Activated naive CD4-positive, alpha-beta T cell treated with anti-CD3 and anti-CD28 coated beads, Interleukin-2, amount 50 U/mL, for 24 hours (primary cell): ENCODE measurements around the gene ZNF354B.
A peak's percentile ranks its signal among the peaks of the same experiment; 100 is the strongest.
"Not testable (repeated sequence)": the region's sequence is repeated elsewhere in the genome, so short reads cannot be mapped to it uniquely, and the experiment has no call there.

Source experiments
- H3K27ac Mint-ChIP-seq: one replicate; pipeline ENCODE4 v1.8.0; 2021; ENCODE audit warnings: mild to moderate bottlenecking, mixed read lengths
- H3K27me3 Mint-ChIP-seq: one replicate; pipeline ENCODE4 v1.8.0; 2021; ENCODE audit warnings: mixed read lengths
- H3K36me3 Mint-ChIP-seq: one replicate; pipeline ENCODE4 v1.8.0; 2021; ENCODE audit warnings: mixed read lengths
- H3K4me1 Mint-ChIP-seq: one replicate; pipeline ENCODE4 v1.8.0; 2021; ENCODE audit warnings: mixed read lengths
- H3K4me3 Mint-ChIP-seq: one replicate; pipeline ENCODE4 v1.8.0; 2021; ENCODE audit warnings: mild to moderate bottlenecking, mixed read lengths
- H3K9me3 Mint-ChIP-seq: one replicate; pipeline ENCODE4 v1.8.0; 2021; ENCODE audit warnings: mixed read lengths

The ZNF354B gene

GRCh38 chr5:178860615-178861014 is 862 bp downstream of the ZNF354B start:
- H3K27ac Mint-ChIP-seq, H3K4me3 Mint-ChIP-seq, H3K9me3 Mint-ChIP-seq, H3K27me3 Mint-ChIP-seq: not testable (repeated sequence)
- H3K4me1 Mint-ChIP-seq = peaks cover 24% of the 10 kb centered on the region
- peaks cover 21% of the 10 kb centered on the region for H3K36me3 Mint-ChIP-seq

DNA sequence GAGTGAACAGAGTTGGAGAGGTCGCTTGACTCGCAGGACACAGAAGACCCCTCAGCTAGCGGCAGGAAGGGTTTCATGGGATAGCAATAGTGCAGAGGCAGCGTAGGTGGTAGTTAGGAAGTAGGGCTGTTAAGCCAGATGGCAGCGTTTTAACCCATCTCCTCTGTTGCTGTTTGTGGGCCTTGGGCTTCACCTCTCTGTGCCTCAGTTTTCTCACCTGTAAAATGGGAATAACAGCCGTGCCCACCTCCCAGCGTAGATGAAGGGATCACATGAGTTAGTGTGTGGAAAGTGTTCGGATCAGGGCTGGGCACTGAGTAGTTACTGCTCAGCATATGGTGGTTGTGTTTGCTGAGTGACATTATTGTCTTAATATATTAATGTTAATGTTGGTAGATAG is 1.9 kb downstream of the ZNF354B start:
- H3K9me3 Mint-ChIP-seq = no peaks in the 10 kb centered on the region
- peaks cover 24% of the 10 kb centered on the region for H3K4me1 Mint-ChIP-seq
- H3K36me3 Mint-ChIP-seq = peaks cover 30% of the 10 kb centered on the region
- H3K27me3 Mint-ChIP-seq = no peaks in the 10 kb centered on the region
- H3K4me3 Mint-ChIP-seq = peak overlapping the region; percentile 79
- peak overlapping the region; percentile 8 for H3K27ac Mint-ChIP-seq

- no peak overlapping the region for H3K4me3 Mint-ChIP-seq
- peaks cover 19% of the 10 kb centered on the region for H3K9me3 Mint-ChIP-seq
- H3K27me3 Mint-ChIP-seq = no peaks in the 10 kb centered on the region
- H3K4me1 Mint-ChIP-seq = peaks cover 10% of the 10 kb centered on the region
- no peak overlapping the region for H3K27ac Mint-ChIP-seq
- H3K36me3 Mint-ChIP-seq = peaks cover 67% of the 10 kb centered on the region
Observed at GRCh38 chr5:178866946-178867345, 7.2 kb downstream of the ZNF354B start.

GRCh38 chr5:178869577-178869976 is 9.8 kb downstream of the ZNF354B start:
- Mint-ChIP-seq H3K4me3 (no peak overlapping the region), H3K4me1 (peaks cover 11% of the 10 kb centered on the region), H3K27ac (no peak overlapping the region), H3K27me3 (no peaks in the 10 kb centered on the region), H3K36me3 (peaks cover 82% of the 10 kb centered on the region), H3K9me3 (peaks cover 33% of the 10 kb centered on the region)

DNA sequence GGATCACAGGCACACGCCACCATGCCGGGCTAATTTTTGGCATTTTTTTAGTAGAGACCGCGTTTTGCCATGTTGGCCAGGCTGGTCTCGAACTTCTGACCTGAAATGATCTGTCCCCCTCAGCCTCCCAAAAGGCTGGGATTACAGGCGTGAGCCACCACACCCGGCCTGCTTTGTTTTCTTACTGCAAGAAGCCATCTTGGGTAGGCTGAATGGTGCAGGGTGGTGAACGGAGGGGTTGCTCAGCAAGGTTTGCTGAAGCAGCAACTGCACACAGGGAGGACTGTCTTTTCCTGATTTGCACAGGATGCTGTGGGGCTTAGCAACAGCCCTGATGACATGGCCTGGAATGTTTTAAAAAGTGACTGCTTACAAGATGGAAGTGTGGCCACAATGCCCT is 10.7 kb downstream of the ZNF354B start:
- peaks cover 38% of the 10 kb centered on the region for H3K9me3 Mint-ChIP-seq

DNA sequence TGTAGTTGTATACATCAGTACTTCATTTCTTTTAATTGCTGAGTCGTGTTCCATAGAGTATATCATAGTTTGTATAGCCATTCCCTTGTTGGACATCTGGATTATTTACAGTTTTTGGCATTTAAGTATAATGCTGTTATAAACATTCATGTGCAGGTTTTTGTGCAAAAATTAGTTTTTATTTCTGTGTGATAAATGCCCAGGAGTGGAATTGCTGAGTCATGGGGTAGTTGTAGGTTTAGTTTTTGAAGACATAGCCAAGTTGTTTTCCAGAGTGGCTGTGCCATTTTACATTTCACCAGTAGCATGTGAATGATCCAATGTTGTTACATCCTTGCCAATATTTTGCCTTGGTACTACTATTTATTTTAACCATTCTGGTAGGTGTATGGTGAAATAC is 12.5 kb downstream of the ZNF354B start:
- peaks cover 84% of the 10 kb centered on the region for H3K36me3 Mint-ChIP-seq
- peaks cover 41% of the 10 kb centered on the region for H3K9me3 Mint-ChIP-seq
- no peak overlapping the region for H3K4me3 Mint-ChIP-seq
- peaks cover 11% of the 10 kb centered on the region for H3K4me1 Mint-ChIP-seq
- no peaks in the 10 kb centered on the region for H3K27me3 Mint-ChIP-seq
- peak overlapping the region; percentile 60 for H3K27ac Mint-ChIP-seq

More for the DNA sequence above, 10.7 kb downstream of the ZNF354B start:
- no peak overlapping the region for H3K27ac Mint-ChIP-seq
- peaks cover 86% of the 10 kb centered on the region for H3K36me3 Mint-ChIP-seq
- H3K4me1 Mint-ChIP-seq = peaks cover 11% of the 10 kb centered on the region
- no peaks in the 10 kb centered on the region for H3K27me3 Mint-ChIP-seq
- no peak overlapping the region for H3K4me3 Mint-ChIP-seq

DNA sequence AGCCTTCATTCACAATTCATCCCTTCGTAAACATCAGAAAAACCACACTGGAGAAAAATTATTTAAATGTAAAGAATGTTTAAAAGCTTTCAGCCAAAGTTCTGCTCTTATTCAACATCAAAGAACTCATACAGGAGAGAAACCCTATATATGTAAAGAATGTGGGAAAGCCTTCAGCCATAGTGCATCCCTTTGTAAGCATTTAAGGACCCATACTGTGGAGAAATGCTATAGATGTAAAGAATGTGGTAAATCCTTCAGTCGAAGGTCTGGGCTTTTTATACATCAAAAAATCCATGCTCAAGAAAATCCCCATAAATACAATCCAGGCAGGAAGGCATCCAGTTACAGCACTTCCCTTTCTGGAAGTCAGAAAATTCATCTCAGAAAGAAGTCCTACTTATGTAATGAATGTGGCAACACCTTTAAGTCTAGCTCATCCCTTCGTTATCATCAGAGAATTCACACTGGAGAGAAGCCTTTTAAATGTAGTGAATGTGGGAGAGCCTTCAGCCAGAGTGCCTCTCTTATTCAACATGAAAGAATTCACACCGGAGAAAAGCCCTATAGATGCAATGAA is 23.5 kb downstream of the ZNF354B start:
- not testable (repeated sequence) for H3K27ac Mint-ChIP-seq, H3K27me3 Mint-ChIP-seq, H3K4me3 Mint-ChIP-seq, H3K4me1 Mint-ChIP-seq
- Mint-ChIP-seq H3K9me3 (peaks cover 39% of the 10 kb centered on the region), H3K36me3 (peaks cover 68% of the 10 kb centered on the region)

DNA sequence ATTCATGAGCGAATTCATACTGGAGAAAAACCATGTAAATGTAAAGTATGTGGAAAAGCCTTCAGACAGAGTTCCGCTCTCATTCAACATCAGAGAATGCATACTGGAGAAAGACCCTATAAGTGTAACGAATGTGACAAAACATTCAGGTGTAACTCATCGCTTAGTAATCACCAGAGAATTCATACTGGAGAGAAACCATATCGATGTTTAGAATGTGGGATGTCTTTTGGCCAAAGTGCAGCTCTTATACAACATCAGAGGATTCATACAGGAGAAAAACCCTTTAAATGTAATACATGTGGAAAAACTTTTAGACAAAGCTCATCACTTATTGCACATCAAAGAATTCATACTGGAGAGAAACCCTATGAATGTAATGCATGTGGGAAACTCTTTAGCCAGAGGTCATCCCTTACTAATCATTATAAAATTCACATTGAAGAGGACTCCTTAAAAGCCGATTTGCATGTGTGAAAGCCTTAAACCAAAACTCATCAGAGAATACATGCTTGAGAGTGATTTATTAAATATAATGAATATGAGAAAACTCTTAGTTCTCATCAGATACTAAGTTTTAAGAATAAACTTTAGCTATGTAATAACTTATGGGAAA is 24.2 kb downstream of the ZNF354B start:
- H3K36me3 Mint-ChIP-seq = peaks cover 71% of the 10 kb centered on the region
- H3K4me3 Mint-ChIP-seq = no peak overlapping the region
- no peaks in the 10 kb centered on the region for H3K27me3 Mint-ChIP-seq
- no peaks in the 10 kb centered on the region for H3K4me1 Mint-ChIP-seq
- H3K27ac Mint-ChIP-seq = no peak overlapping the region
- H3K9me3 Mint-ChIP-seq = peaks cover 43% of the 10 kb centered on the region

DNA sequence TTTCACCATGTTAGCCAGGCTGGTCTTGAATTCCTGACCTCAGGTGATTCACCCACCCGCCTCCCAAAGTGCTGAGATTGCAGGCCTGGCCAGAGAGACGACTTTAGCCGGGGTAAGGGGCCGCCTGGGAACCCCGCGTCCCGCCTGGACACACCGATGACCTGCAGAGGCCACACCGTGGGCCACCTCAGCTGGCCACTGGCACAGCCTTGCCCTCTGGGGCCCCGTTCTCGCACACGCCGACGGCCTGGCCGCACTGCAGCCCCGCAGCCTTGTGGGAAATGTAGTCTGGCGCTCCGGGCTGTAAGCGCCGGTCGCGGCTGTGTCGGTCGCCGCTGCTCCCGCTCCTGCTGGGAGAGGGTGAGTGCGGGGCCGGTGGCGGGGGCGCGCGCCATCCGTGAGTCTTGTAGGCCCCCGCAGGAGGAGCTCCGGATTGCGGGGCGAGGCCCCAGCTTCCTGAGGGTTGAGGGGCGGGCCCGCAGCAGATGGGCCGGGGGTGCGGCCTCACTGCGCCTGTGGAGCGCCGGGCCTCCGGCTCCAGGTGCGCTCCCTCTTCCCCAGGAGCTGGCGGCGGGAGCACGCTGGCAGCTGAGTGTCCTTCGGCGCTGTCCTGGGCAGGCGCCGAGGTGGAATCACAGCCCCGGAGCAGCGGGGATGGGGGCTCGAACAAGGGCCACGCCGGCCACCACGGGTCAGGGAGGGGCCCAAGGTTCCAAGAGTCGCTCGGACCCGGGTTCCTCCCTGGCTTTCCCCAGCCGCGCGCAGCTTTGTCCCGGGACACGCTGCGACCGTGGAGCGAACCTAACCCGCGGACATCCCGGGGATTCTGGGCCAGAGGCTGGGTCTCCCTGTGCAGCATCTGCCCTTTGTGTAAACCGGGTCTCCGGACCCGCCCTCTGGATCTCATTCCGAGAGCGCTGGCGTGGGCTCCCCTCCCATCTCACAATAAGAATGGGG is 36.1 kb downstream of the ZNF354B start, which contains the start of gene ZFP2:
Gene ZFP2, plus strand, starts transcription at position 299 of the 957 bp plus-strand sequence. CDS start 35,401 bp downstream, outside the sequence.
- Mint-ChIP-seq H3K27me3 (no peaks in the 10 kb centered on the region), H3K27ac (no peak within 1 kb of the TSS), H3K9me3 (peaks cover 17% of the 10 kb centered on the region), H3K36me3 (peaks cover 19% of the 10 kb centered on the region), H3K4me3 (peak within 1 kb of the TSS; percentile 80), H3K4me1 (no peaks in the 10 kb centered on the region)

DNA sequence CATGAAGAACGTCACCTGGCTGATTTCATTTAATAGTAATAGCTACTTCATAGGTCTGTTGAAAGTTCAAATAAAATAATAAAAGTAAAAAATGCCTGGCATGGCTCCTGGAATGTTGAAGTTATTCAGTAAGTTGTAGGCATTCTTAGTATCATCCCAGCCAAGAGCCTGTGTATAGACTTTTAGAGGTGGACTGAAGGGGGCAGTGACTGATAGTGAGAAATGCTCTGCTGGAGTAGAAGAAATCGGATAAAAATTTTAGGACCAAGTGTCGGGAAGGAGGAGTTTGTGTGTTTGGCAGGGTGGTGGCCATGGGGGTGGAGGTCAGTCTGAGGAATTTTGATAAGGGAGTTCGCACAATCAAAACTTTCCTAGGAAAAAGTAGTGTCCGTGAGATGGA is 39.5 kb downstream of the ZNF354B start:
- H3K36me3 Mint-ChIP-seq = peaks cover 26% of the 10 kb centered on the region
- peaks cover 19% of the 10 kb centered on the region for H3K9me3 Mint-ChIP-seq
- peak overlapping the region; percentile 27 for H3K27ac Mint-ChIP-seq
- no peak overlapping the region for H3K4me3 Mint-ChIP-seq
- no peaks in the 10 kb centered on the region for H3K27me3 Mint-ChIP-seq
- no peaks in the 10 kb centered on the region for H3K4me1 Mint-ChIP-seq

DNA sequence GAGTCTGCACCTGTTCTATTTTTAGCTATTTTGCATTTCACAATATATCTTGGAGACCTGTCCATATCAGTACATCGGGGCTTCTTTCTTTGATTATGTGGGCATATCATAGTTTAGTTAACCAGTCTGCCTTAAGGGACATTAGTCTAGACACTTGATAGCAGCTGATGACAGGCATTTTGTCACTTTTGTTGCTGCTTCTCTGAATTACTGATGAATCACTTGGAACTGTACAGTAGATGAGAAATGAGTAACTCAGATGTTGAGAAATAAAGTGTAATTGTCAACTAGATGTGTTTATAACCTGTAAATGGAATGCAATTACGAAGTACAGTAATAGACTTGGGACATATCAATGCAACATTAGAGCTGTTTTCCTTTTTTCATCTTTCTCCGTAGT is 43.1 kb downstream of the ZNF354B start:
- no peaks in the 10 kb centered on the region for H3K4me1 Mint-ChIP-seq
- no peak overlapping the region for H3K4me3 Mint-ChIP-seq
- H3K36me3 Mint-ChIP-seq = peaks cover 29% of the 10 kb centered on the region
- peaks cover 15% of the 10 kb centered on the region for H3K9me3 Mint-ChIP-seq
- H3K27me3 Mint-ChIP-seq = no peaks in the 10 kb centered on the region
- H3K27ac Mint-ChIP-seq = no peak overlapping the region

GRCh38 chr5:178931846-178932760 is 72.3 kb downstream of the ZNF354B start:
- Mint-ChIP-seq H3K4me3 (no peak overlapping the region), H3K9me3 (peaks cover 27% of the 10 kb centered on the region), H3K4me1 (no peaks in the 10 kb centered on the region), H3K36me3 (peaks cover 59% of the 10 kb centered on the region), H3K27me3 (no peaks in the 10 kb centered on the region), H3K27ac (no peak overlapping the region)
